AG04449 (cell line): ENCODE data around the gene CDH13.
A peak's percentile ranks its signal among the peaks of the same experiment; 100 is the strongest.

ENCODE experiments used
- CTCF ChIA-PET: fragments of 350-600 bp; formaldehyde crosslinking; extraction: SDS; loops from one replicate; lab custom pipeline; 2021; ENCODE audit warnings: antibody characterized with exemption; lab: Yijun Ruan, JAX
- POLR2A ChIA-PET: fragments of 400-600, 350-600 bp; formaldehyde crosslinking; extraction: SDS; loops from one replicate; lab custom pipeline; 2020; ENCODE audit warnings: antibody characterized with exemption, inconsistent platforms; lab: Yijun Ruan, JAX
- DNase-seq: peaks from one replicate; pipeline ENCODE4 v3.0.0-alpha.2; 2010; ENCODE audit warnings: low read depth, low spot score
- H3K4me3 ChIP-seq: 2 replicates; pipeline ENCODE4 v1.5.1; 2011; ENCODE audit warnings: low read depth, mild to moderate bottlenecking, control low read depth, low read length
- TF ChIP-seq, protein P1 (sequence below): IDR thresholded peaks from one replicate; pipeline ENCODE4 v1.5.1; 2011; ENCODE audit warnings: mild to moderate bottlenecking, moderate library complexity, low read length, control low read depth, inconsistent platforms; ENCODE audit not compliant: insufficient read depth; ENCODE audit errors: missing control alignments

CDH13 gene

DNA sequence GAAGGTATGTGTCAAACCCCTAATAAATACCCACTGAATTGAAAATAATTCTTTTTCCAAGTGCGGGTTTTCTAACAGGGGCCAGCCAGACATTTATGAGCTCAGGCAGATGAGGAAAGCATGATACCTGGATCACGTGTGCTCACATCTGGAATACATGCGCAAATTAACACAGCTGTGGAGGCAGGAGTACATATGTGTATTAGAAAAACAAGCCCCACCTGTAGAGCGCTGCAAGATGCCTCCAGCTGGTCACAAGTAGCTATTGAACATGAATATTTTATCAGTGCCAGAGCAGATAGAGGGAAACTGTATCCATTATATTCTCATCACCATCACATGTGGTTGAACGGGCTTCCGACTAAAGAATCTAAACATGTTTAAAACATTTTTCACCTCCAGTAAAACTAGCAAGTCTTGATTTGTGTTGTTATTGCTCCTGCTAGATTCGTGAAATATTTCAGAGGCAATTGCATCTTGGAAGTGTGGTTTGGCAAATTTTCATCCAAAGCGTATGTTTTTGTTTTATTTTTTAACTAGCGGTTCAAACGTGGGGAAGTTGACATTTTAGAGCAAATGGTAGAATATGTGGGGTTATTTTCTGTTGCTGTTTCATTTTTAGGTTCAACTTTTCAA, 482.8 kb downstream of the CDH13 start:
- no peak for DNase-seq
- ChIA-PET CTCF (interaction anchor here (0.6 to 1.6 kb wide), 6 partner anchors 121 to 506 kb away, joined by 3 to 4 read pairs (median 3); no protein-coding TSS in a partner anchor), POLR2A (no interaction called here)
- no peak overlapping the region for H3K4me3 ChIP-seq
- TF ChIP-seq, protein P1, sequence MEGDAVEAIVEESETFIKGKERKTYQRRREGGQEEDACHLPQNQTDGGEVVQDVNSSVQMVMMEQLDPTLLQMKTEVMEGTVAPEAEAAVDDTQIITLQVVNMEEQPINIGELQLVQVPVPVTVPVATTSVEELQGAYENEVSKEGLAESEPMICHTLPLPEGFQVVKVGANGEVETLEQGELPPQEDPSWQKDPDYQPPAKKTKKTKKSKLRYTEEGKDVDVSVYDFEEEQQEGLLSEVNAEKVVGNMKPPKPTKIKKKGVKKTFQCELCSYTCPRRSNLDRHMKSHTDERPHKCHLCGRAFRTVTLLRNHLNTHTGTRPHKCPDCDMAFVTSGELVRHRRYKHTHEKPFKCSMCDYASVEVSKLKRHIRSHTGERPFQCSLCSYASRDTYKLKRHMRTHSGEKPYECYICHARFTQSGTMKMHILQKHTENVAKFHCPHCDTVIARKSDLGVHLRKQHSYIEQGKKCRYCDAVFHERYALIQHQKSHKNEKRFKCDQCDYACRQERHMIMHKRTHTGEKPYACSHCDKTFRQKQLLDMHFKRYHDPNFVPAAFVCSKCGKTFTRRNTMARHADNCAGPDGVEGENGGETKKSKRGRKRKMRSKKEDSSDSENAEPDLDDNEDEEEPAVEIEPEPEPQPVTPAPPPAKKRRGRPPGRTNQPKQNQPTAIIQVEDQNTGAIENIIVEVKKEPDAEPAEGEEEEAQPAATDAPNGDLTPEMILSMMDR: no peak

DNA sequence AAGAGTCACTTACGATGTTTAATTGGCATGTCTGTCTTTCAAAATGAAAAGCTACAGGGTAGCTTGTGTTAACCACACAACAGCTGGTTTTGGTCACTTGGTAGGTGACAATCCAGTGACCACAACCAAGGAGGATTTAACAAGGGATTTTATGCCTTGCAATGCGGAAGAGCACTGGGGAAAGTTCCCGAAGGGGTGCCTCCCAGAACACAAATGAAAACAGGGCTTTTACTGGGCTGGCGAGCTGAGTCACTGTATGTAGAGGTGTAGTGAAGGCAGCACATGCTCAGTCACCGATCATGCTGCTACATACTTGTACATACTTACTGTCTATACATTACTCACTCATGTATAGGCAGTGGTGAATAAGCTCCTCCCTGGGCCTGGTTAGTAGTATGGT, 483.5 kb downstream of the CDH13 start:
- TF ChIP-seq, protein P1: no peak
- POLR2A ChIA-PET: no interaction called here
- H3K4me3 ChIP-seq: no peak overlapping the region
- no peak for DNase-seq
- CTCF ChIA-PET: interaction anchor here (0.7 to 1.6 kb wide), 5 partner anchors 385 to 506 kb away, joined by 3 read pairs; no protein-coding TSS in a partner anchor

DNA sequence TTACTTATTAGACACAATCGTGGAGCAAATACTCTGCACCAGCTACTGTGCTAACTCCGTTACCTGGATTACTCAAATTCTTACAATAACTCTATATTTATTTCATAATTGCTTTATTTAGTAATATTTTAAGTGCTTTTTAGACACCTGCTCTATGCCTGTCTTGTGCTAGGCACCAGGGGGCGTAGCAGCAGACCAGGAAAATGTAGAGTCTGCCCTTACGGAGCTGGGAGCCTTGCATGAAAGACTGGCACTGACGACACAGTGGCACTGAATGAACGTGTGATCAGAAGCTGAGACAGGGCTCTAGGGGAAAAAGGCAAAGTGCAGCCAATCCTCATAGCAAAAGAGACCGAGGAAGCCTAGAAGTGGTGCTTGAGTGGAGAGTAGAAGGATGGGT, 486.5 kb downstream of the CDH13 start:
- DNase-seq: no peak
- POLR2A ChIA-PET: no interaction called here
- H3K4me3 ChIP-seq: no peak overlapping the region
- TF ChIP-seq, protein P1: peak; percentile 56
- CTCF ChIA-PET: interaction anchor here (0.6 to 2.6 kb wide), 11 partner anchors 9 to 483 kb away, joined by 3 to 12 read pairs (median 4); no protein-coding TSS in a partner anchor

GRCh38 chr16:83113811-83114210, 487.0 kb downstream of the CDH13 start:
- CTCF ChIA-PET: interaction anchor here (0.6 to 2.6 kb wide), 11 partner anchors 9 to 484 kb away, joined by 3 to 12 read pairs (median 4); no protein-coding TSS in a partner anchor
- no peak overlapping the region for H3K4me3 ChIP-seq
- DNase-seq: no peak
- POLR2A ChIA-PET: no interaction called here
- TF ChIP-seq, protein P1: no peak

DNA sequence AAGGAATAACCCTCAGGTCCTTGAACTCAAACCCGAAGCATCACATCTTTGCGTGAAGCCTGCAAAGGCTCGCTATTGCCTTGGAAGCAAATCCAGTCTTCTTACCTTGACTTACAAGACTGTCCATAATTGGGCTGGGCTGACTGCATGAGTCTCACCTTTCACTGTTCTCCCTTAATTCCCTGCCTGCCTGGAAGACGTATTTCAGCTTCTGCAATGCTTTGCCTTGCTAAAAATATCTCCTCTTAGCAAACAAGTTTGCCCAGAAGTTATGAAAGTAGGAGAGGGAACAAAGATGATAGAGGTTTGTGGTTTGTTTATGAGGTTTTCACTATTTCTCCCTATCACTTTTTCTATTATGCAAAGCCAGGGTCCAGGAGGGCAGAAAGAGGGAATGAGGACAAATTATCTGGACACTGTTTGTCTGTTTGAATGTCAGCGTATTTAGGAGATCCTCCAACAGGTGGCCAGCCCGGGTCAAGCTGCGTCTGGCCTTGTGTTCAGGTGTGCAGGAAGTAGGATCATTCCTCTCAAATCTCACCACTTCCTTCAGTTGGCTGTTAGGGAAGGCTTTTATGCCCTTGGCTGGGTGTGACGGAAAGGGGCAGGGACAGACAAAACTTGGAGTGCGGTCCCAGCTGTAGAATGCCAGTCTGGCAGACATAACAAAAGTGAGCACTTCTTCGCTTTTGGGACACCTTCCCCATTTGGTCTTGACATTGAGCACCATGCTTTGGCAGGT, 488.9 kb downstream of the CDH13 start:
- H3K4me3 ChIP-seq: no peak overlapping the region
- ChIA-PET POLR2A (no interaction called here), CTCF (interaction anchor here (0.6 to 1.4 kb wide), 3 partner anchors 19 to 485 kb away, joined by 3 to 6 read pairs (median 3); no protein-coding TSS in a partner anchor)
- TF ChIP-seq, protein P1: no peak
- DNase-seq: no peak
